ENCODE data around the gene SPRED3. TPM values are rescaled to one million over a fixed set of nuclear protein-coding genes. Genes with fewer than 3 reads are reported as not detected.

Gene SPRED3
- total RNA-seq, 1 experiment from 2014 or later: 5.4 TPM

DNA sequence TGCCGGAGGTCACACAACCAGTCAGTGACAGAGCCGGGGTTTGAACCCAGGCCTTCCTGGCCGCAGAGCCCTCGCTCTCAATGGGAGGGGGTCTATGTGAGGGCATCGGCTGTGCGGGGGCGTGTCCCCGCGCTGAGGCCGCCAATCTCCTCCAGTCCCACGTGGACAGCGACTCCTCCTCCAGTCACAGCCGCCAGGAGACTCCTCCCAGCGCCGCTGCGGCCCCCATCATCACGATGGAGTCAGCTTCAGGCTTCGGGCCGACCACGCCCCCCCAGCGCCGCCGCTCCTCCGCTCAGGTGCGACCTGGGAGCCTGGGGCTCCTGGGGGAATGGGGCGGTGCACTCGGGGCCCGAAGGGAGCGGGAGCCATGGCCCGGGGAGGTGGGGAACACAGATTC is 6.0 kb downstream of the SPRED3 start:
- Mint-ChIP-seq H3K4me1 (ENCODE audit: low read depth, unreplicated experiment) (peaks cover 10% of the 10 kb centered on the region), H3K9me3 (ENCODE audit: low read depth, unreplicated experiment) (no peaks in the 10 kb centered on the region), H3K27me3 (ENCODE audit: unreplicated experiment) (peaks cover 14% of the 10 kb centered on the region), H3K36me3 (ENCODE audit: insufficient read depth, unreplicated experiment) (peaks cover 8% of the 10 kb centered on the region), H3K4me3 (ENCODE audit: low read depth, unreplicated experiment) (no peak overlapping the region), H3K27ac (ENCODE audit: unreplicated experiment) (no peak overlapping the region)
- BruUV-seq (replicated peaks): no TSS peak
- intact Hi-C loops (cut with micrococcal nuclease; ENCODE audit: unreplicated experiment): no loop called here
- DNase-seq: no peak
- TF ChIP-seq, protein P1, sequence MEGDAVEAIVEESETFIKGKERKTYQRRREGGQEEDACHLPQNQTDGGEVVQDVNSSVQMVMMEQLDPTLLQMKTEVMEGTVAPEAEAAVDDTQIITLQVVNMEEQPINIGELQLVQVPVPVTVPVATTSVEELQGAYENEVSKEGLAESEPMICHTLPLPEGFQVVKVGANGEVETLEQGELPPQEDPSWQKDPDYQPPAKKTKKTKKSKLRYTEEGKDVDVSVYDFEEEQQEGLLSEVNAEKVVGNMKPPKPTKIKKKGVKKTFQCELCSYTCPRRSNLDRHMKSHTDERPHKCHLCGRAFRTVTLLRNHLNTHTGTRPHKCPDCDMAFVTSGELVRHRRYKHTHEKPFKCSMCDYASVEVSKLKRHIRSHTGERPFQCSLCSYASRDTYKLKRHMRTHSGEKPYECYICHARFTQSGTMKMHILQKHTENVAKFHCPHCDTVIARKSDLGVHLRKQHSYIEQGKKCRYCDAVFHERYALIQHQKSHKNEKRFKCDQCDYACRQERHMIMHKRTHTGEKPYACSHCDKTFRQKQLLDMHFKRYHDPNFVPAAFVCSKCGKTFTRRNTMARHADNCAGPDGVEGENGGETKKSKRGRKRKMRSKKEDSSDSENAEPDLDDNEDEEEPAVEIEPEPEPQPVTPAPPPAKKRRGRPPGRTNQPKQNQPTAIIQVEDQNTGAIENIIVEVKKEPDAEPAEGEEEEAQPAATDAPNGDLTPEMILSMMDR (IDR thresholded peaks at IDR 0.05; ENCODE audit: unreplicated experiment): no peak
- CTCF ChIA-PET: interaction anchor here (1.0 kb wide), 1 partner anchor 166 kb away, joined by 5 read pairs; no protein-coding TSS in a partner anchor

DNA sequence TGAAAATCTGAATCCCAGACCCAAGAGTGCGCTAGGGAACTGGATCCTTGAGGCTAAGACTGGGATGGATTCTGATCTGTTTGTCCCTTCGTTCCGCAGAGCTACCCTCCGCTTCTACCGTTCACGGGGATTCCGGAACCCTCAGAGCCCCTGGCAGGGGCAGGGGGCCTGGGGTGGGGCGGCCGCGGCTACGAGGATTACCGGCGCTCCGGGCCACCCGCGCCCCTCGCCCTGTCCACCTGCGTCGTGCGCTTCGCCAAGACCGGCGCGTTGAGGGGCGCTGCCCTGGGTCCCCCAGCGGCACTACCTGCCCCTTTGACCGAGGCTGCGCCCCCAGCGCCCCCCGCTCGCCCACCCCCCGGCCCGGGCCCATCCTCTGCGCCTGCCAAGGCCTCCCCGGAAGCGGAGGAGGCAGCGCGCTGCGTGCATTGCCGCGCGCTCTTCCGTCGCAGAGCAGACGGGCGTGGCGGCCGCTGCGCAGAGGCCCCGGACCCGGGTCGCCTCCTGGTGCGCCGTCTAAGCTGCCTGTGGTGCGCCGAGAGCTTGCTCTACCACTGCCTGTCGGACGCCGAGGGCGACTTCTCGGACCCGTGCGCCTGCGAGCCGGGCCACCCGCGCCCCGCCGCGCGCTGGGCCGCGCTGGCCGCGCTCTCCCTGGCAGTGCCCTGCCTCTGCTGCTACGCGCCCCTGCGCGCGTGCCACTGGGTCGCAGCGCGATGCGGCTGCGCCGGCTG is 7.1 kb downstream of the SPRED3 start:
- Mint-ChIP-seq H3K27ac (ENCODE audit: unreplicated experiment) (no peak overlapping the region), H3K4me3 (ENCODE audit: low read depth, unreplicated experiment) (no peak overlapping the region), H3K27me3 (ENCODE audit: unreplicated experiment) (peaks cover 3% of the 10 kb centered on the region), H3K9me3 (ENCODE audit: low read depth, unreplicated experiment) (no peaks in the 10 kb centered on the region), H3K36me3 (ENCODE audit: insufficient read depth, unreplicated experiment) (peaks cover 5% of the 10 kb centered on the region), H3K4me1 (ENCODE audit: low read depth, unreplicated experiment) (peaks cover 10% of the 10 kb centered on the region)
- intact Hi-C loops (cut with micrococcal nuclease; ENCODE audit: unreplicated experiment): no loop called here
- DNase-seq: no peak
- CTCF ChIA-PET: no interaction called here
- no TSS peak for BruUV-seq (replicated peaks)
- TF ChIP-seq, protein P1 (IDR thresholded peaks at IDR 0.05; ENCODE audit: unreplicated experiment): no peak

DNA sequence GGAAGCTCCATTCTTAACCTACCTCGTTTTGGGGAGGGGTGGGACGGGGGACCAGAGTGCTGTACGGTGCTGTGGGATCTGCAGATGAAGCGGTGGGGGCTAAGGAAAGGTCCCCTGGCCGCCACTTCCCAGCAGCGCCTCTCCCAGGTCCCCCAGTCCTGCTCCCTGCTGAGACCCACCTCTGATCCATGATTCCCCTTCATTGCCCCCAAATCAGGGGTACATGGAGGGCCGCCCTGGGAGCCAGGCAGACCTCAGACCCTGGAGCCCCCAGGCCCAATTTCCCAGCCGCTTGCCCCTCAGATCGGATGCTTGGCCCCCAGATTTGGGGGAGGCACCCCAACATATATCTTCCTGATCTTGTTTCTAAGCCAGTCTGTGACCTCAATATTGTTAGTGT is 10.6 kb downstream of the SPRED3 start:
- intact Hi-C loops (cut with micrococcal nuclease; ENCODE audit: unreplicated experiment): no loop called here
- Mint-ChIP-seq H3K9me3 (ENCODE audit: low read depth, unreplicated experiment) (no peaks in the 10 kb centered on the region), H3K4me3 (ENCODE audit: low read depth, unreplicated experiment) (no peak overlapping the region), H3K4me1 (ENCODE audit: low read depth, unreplicated experiment) (no peaks in the 10 kb centered on the region), H3K36me3 (ENCODE audit: insufficient read depth, unreplicated experiment) (peaks cover 19% of the 10 kb centered on the region), H3K27me3 (ENCODE audit: unreplicated experiment) (no peaks in the 10 kb centered on the region), H3K27ac (ENCODE audit: unreplicated experiment) (no peak overlapping the region)
- TF ChIP-seq, protein P1 (IDR thresholded peaks at IDR 0.05; ENCODE audit: unreplicated experiment): no peak
- CTCF ChIA-PET: interaction anchor here (0.7 to 1.4 kb wide), 2 partner anchors 9 to 534 kb away, joined by 3 to 4 read pairs; no protein-coding TSS in a partner anchor
- DNase-seq: no peak
- no TSS peak for BruUV-seq (replicated peaks)

DNA sequence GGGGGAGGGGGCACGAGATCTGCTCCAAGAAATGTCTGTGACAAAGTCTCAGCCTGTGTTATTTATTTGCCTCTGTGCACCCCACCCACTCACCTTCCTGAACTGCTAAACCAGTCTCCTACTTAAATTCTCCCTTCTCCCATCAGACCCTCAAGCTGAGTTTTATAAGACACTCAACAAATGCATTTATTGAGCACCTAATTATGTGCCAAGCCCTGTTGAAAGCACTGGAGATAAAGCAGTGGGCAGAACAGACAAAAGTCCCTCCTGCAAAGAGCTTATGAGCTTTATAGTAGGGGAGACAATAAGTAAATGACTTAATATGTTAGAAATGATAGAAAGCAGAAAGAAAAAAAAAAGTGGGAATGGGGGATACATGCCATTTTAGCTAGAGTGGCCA is 11.0 kb downstream of the SPRED3 start:
- TF ChIP-seq, protein P1 (IDR thresholded peaks at IDR 0.05; ENCODE audit: unreplicated experiment): no peak
- Mint-ChIP-seq H3K4me3 (ENCODE audit: low read depth, unreplicated experiment) (no peak overlapping the region), H3K36me3 (ENCODE audit: insufficient read depth, unreplicated experiment) (peaks cover 23% of the 10 kb centered on the region), H3K27me3 (ENCODE audit: unreplicated experiment) (no peaks in the 10 kb centered on the region), H3K9me3 (ENCODE audit: low read depth, unreplicated experiment) (no peaks in the 10 kb centered on the region), H3K4me1 (ENCODE audit: low read depth, unreplicated experiment) (no peaks in the 10 kb centered on the region), H3K27ac (ENCODE audit: unreplicated experiment) (no peak overlapping the region)
- no peak for DNase-seq
- CTCF ChIA-PET: interaction anchor here (1.4 kb wide), 2 partner anchors 10 to 12 kb away, joined by 3 to 5 read pairs; partner anchors contain the start of gene GGN
- BruUV-seq (replicated peaks): no TSS peak
- intact Hi-C loops (cut with micrococcal nuclease; ENCODE audit: unreplicated experiment): no loop called here

Data from Calu3 (cell line).